Neural progenitor cell (in vitro differentiated cells): ENCODE data around the gene RUNX1. TPM values are rescaled to one million over a fixed set of nuclear protein-coding genes. Genes with fewer than 3 reads are reported as not detected.

Experiments
- DNase-seq: peaks from one replicate; pipeline ENCODE4 v3.0.0-alpha.2; 2016; ENCODE audit warnings: low spot score
- H2AFZ ChIP-seq: fragments of 200-600 bp; sonication (generic); replicated peaks from 2 replicates; pipeline ENCODE4 v1.6.1; 2016; ENCODE audit warnings: antibody characterized with exemption
- H3F3A ChIP-seq: fragments of 200-600 bp; sonication (generic); 2 replicates; pipeline ENCODE4 v1.6.1; 2016; ENCODE audit warnings: antibody characterized with exemption, low read depth
- H3K27ac ChIP-seq: fragments of 200-600 bp; sonication (generic); 2 replicates; pipeline ENCODE4 v1.5.1; 2016; ENCODE audit warnings: mild to moderate bottlenecking
- H3K27me3 ChIP-seq: fragments of 200-600 bp; sonication (generic); 2 replicates; pipeline ENCODE4 v1.6.1; 2016; ENCODE audit warnings: mild to moderate bottlenecking, moderate library complexity
- H3K36me3 ChIP-seq: fragments of 200-600 bp; sonication (generic); 2 replicates; pipeline ENCODE4 v1.5.1; 2016
- H3K4me1 ChIP-seq: fragments of 200-600 bp; sonication (generic); 2 replicates; pipeline ENCODE4 v1.6.1; 2016; ENCODE audit warnings: mixed run types
- H3K4me2 ChIP-seq: fragments of 200-600 bp; sonication (generic); 2 replicates; pipeline ENCODE4 v1.6.1; 2016
- H3K4me3 ChIP-seq: fragments of 200-600 bp; sonication (generic); 2 replicates; pipeline ENCODE4 v1.5.1; 2016
- H3K79me2 ChIP-seq: fragments of 200-600 bp; sonication (generic); 2 replicates; pipeline ENCODE4 v1.6.1; 2016; ENCODE audit warnings: low read depth
- H3K9ac ChIP-seq: fragments of 200-600 bp; sonication (generic); 2 replicates; pipeline ENCODE4 v1.6.1; 2016
- H3K9me3 ChIP-seq: fragments of 200-600 bp; sonication (generic); 2 replicates; pipeline ENCODE4 v1.5.1; 2016; ENCODE audit warnings: low read depth
- H4K20me1 ChIP-seq: fragments of 200-600 bp; sonication (generic); 2 replicates; pipeline ENCODE4 v1.6.1; 2016; ENCODE audit warnings: low read depth
- H3K27ac Mint-ChIP-seq: 3 replicates; pipeline ENCODE4 v1.8.0; 2021; ENCODE audit warnings: mixed read lengths
- H3K27me3 Mint-ChIP-seq: 2 replicates; pipeline ENCODE4 v1.8.0; 2022; ENCODE audit warnings: low read depth, mild to moderate bottlenecking, inconsistent platforms, moderate library complexity, mixed read lengths; ENCODE audit not compliant: insufficient read depth
- H3K36me3 Mint-ChIP-seq: 3 replicates; pipeline ENCODE4 v1.8.0; 2021; ENCODE audit warnings: mixed read lengths
- H3K4me1 Mint-ChIP-seq: 3 replicates; pipeline ENCODE4 v1.8.0; 2021; ENCODE audit warnings: mixed read lengths
- H3K4me3 Mint-ChIP-seq: 3 replicates; pipeline ENCODE4 v1.8.0; 2021; ENCODE audit warnings: mild to moderate bottlenecking, moderate library complexity, mixed read lengths
- H3K9me3 Mint-ChIP-seq: 3 replicates; pipeline ENCODE4 v1.8.0; 2020; ENCODE audit warnings: mixed read lengths
- CTCF ChIP-seq: fragments of 200-600 bp; sonication (generic); IDR thresholded peaks from 2 replicates; pipeline ENCODE4 v1.5.1; 2017; ENCODE audit warnings: antibody characterized with exemption, mild to moderate bottlenecking
- EZH2 ChIP-seq: fragments of 200-600 bp; sonication (generic); IDR thresholded peaks from 2 replicates; pipeline ENCODE4 v1.6.1; 2017; ENCODE audit warnings: antibody characterized with exemption, mild to moderate bottlenecking, moderate library complexity
- EZH2phosphoT487 ChIP-seq: fragments of 200-600 bp; sonication (generic); IDR thresholded peaks from 2 replicates; pipeline ENCODE4 v1.6.1; 2017; ENCODE audit warnings: antibody characterized with exemption
- total RNA-seq: library from RNA; depleted of rRNA; stranded (reverse); fragments of >200 nt; gene quantifications from 2 replicates; pipeline ENCODE4 v1.2.3, GENCODE V29; 2015; ENCODE audit warnings: low replicate concordance

The RUNX1 gene
- total RNA-seq, 1 donor from 2014 or later, result 0.09 TPM

DNA sequence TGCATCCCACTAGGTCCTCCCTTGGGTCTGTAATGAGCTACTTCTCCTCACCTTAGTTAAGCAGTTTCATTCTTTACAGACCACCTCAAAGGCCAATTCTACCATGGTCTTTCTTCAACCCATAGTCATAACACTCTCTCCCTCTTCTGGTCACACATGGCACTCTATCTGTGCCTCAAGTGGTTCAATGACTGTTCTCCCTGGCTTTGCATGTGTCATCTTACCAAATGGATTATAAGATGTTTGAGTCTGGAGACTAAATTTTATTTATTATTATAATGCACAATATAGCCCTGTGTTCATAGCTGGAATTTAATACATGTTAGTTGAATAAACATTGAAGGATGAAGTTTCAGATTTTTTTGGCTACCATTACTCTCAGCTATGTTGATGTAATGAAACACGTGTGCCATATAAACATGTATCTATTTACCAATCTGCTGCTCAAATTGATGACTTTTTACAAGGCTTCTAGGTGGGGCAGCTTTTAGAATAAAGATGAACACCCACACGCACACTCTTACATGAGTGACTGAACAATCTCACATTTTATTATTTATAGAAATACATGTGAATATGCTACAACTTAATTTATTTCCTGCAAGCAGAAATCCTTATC, 102.1 kb downstream of the RUNX1 start:
- Histone ChIP-seq H3K79me2 (no peaks in the 10 kb centered on the region), H3K4me2 (no peak overlapping the region), H3K9me3 (no peaks in the 10 kb centered on the region), H3K4me1 (peaks cover 6% of the 10 kb centered on the region), H3K9ac (no peak overlapping the region), H3K27me3 (peaks cover 18% of the 10 kb centered on the region), H4K20me1 (no peaks in the 10 kb centered on the region), H3F3A (no peaks in the 10 kb centered on the region), H3K27ac (no peak overlapping the region), H3K36me3 (no peaks in the 10 kb centered on the region), H2AFZ (no peak overlapping the region), H3K4me3 (no peak overlapping the region)
- Mint-ChIP-seq H3K27ac (no peak overlapping the region), H3K4me3 (no peak overlapping the region), H3K9me3 (no peaks in the 10 kb centered on the region), H3K4me1 (peaks cover 2% of the 10 kb centered on the region), H3K27me3 (no peaks in the 10 kb centered on the region), H3K36me3 (no peaks in the 10 kb centered on the region)
- no peak for DNase-seq
- no peak for TF ChIP-seq CTCF
- no peak for TF ChIP-seq EZH2phosphoT487
- TF ChIP-seq EZH2, result no peak

DNA sequence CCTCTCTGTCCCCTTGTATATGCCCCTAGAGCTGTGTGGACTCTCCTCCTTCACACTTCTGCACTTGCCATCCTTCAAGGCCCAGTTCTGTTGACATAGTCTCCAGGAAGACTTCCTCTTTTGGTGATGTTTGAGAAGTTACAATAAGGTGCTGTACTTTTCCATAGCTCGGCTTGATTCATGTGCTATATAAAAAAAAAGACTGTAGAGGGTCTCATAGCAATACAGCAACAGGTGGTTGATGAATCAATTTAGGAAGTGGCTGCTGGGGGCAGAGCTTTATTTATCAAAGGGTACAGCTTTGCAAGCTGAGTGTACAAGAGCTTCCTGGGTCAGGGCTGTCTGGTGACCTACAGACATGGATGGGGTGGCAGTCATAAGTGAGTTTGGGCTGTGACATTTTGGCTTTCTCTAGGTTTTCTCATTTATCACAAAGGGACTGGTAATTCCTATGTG, 102.7 kb downstream of the RUNX1 start:
- H3K27ac ChIP-seq, result no peak overlapping the region
- H2AFZ ChIP-seq, result no peak overlapping the region
- peaks cover 12% of the 10 kb centered on the region for H3K4me1 ChIP-seq
- H3K9ac ChIP-seq, result no peak overlapping the region
- no peaks in the 10 kb centered on the region for H3K9me3 Mint-ChIP-seq
- peaks cover 5% of the 10 kb centered on the region for H3F3A ChIP-seq
- no peaks in the 10 kb centered on the region for H3K36me3 Mint-ChIP-seq
- H3K4me3 Mint-ChIP-seq, result no peak overlapping the region
- TF ChIP-seq EZH2 (no peak), EZH2phosphoT487 (no peak), CTCF (no peak)
- H3K9me3 ChIP-seq, result no peaks in the 10 kb centered on the region
- DNase-seq, result no peak
- peaks cover 18% of the 10 kb centered on the region for H3K27me3 ChIP-seq
- no peaks in the 10 kb centered on the region for H3K79me2 ChIP-seq
- H3K36me3 ChIP-seq, result no peaks in the 10 kb centered on the region
- no peak overlapping the region for H3K27ac Mint-ChIP-seq
- no peak overlapping the region for H3K4me2 ChIP-seq
- no peak overlapping the region for H3K4me3 ChIP-seq
- H3K4me1 Mint-ChIP-seq, result peaks cover 8% of the 10 kb centered on the region
- H4K20me1 ChIP-seq, result no peaks in the 10 kb centered on the region
- H3K27me3 Mint-ChIP-seq, result no peaks in the 10 kb centered on the region

- H3K4me3 Mint-ChIP-seq, result no peak overlapping the region
- Histone ChIP-seq H3K9ac (no peak overlapping the region), H3K4me3 (no peak overlapping the region), H3F3A (peaks cover 6% of the 10 kb centered on the region), H3K36me3 (no peaks in the 10 kb centered on the region), H4K20me1 (no peaks in the 10 kb centered on the region), H3K27ac (no peak overlapping the region), H3K4me1 (peaks cover 21% of the 10 kb centered on the region), H2AFZ (no peak overlapping the region), H3K27me3 (peaks cover 21% of the 10 kb centered on the region), H3K4me2 (no peak overlapping the region), H3K79me2 (no peaks in the 10 kb centered on the region), H3K9me3 (no peaks in the 10 kb centered on the region)
- DNase-seq, result no peak
- H3K9me3 Mint-ChIP-seq, result no peaks in the 10 kb centered on the region
- TF ChIP-seq EZH2phosphoT487, result no peak
- no peak for TF ChIP-seq CTCF
- no peak for TF ChIP-seq EZH2
- H3K27ac Mint-ChIP-seq, result no peak overlapping the region
- H3K36me3 Mint-ChIP-seq, result no peaks in the 10 kb centered on the region
- H3K27me3 Mint-ChIP-seq, result no peaks in the 10 kb centered on the region
- peaks cover 12% of the 10 kb centered on the region for H3K4me1 Mint-ChIP-seq
Observed at GRCh38 chr21:34945288-34945687, 103.8 kb downstream of the RUNX1 start.
